ENCODE measurements around the gene ABHD17C.

- TF ChIP-seq CTCF (IDR thresholded peaks at IDR 0.05) (no peak), POLR2A (IDR thresholded peaks at IDR 0.05) (no peak)
Measured at GRCh38 chr15:80727596-80727995, 32.5 kb downstream of the ABHD17C start.

All from right lobe of liver (tissue), 4 donors.